Spleen (tissue), 11 donors: ENCODE results near the gene SMARCC2. TPM values are rescaled to one million over a fixed set of nuclear protein-coding genes. Genes with fewer than 3 reads are reported as not detected.
A peak's percentile ranks its signal among the peaks of the same experiment; 100 is the strongest.

Source experiments
- DNase-seq: peaks from one replicate; pipeline ENCODE4 v3.0.0-alpha.2; 2020
- H3K27ac ChIP-seq, 8 donors: fragments of 200-600 bp; sonication (generic) in 7 of 8; 1 replicate in 4 of 8; 2 replicates in 4 of 8; pipeline versions ENCODE4 v1.5.0 to v1.8.0; 2016 to 2021; ENCODE audit warnings: inconsistent platforms in 4 of 8, mild to moderate bottlenecking in 4 of 8, moderate library complexity in 1 of 8
- H3K27me3 ChIP-seq, 7 donors: fragments of 200-600 bp; sonication (generic) in 6 of 7; replicated peaks in 1 of 7; 1 replicate in 4 of 7; 2 replicates in 3 of 7; pipeline versions ENCODE4 v1.5.0 to v1.8.0; 2016 to 2021; ENCODE audit warnings: inconsistent platforms in 3 of 7, mild to moderate bottlenecking in 1 of 7
- H3K36me3 ChIP-seq, 6 donors: fragments of 200-600 bp; sonication (generic) in 5 of 6; 1 replicate in 4 of 6; 2 replicates in 2 of 6; pipeline versions ENCODE4 v1.5.0 to v1.8.0; 2016 to 2021; ENCODE audit warnings: inconsistent platforms in 2 of 6
- H3K4me1 ChIP-seq, 6 donors: fragments of 200-600 bp; sonication (generic) in 5 of 6; 1 replicate in 3 of 6; 2 replicates in 3 of 6; pipeline versions ENCODE4 v1.5.0 to v1.8.0; 2016 to 2021; ENCODE audit warnings: inconsistent platforms in 3 of 6
- H3K4me3 ChIP-seq, 8 donors: fragments of 200-600 bp; sonication (generic) in 7 of 8; 1 replicate in 4 of 8; 2 replicates in 4 of 8; pipeline versions ENCODE4 v1.5.0 to v1.8.0; 2016 to 2021; ENCODE audit warnings: inconsistent platforms in 4 of 8, mild to moderate bottlenecking in 4 of 8, moderate library complexity in 2 of 8
- H3K9me3 ChIP-seq, 8 donors: fragments of 200-600 bp; sonication (generic) in 7 of 8; 1 replicate in 4 of 8; 2 replicates in 4 of 8; pipeline versions ENCODE4 v1.5.0 to v1.8.0; 2016 to 2021; ENCODE audit warnings: inconsistent platforms in 4 of 8
- CTCF ChIP-seq, 11 experiments: fragments of 200-600 bp in 7 of 11; fragments of 450-650 bp in 4 of 11; sonication (generic) in 4 of 11; IDR thresholded peaks in 8 of 11; conservative IDR thresholded peaks in 3 of 11; 1 replicate in 7 of 11; 2 replicates in 4 of 11; pipeline versions ENCODE4 v1.4.0 to v1.8.0; 2016 to 2021; ENCODE audit warnings: antibody characterized with exemption in 11 of 11, inconsistent platforms in 4 of 11, mild to moderate bottlenecking in 1 of 11
- POLR2A ChIP-seq, 3 donors: fragments of 450-650 bp; IDR thresholded peaks; one replicate each; pipeline ENCODE4 v1.5.1; 2017; ENCODE audit warnings: antibody characterized with exemption in 3 of 3, mild to moderate bottlenecking in 1 of 3
- POLR2AphosphoS5 ChIP-seq, 3 donors: sonication (generic); formaldehyde crosslinking; IDR thresholded peaks; one replicate each; pipeline ENCODE4 v1.5.1; 2017; ENCODE audit warnings: antibody characterized with exemption in 3 of 3
- WGBS, 5 donors: extraction: QIAGEN DNeasy Blood & Tissue Kit in 3 of 5; methylation state at CpG; one replicate each; pipeline versions ENCODE4 v1.1.5 to v1.1.7; 2013 to 2018; 5-methylcytosine and 5-hydroxymethylcytosine counted together
- intact Hi-C: fragments of 100-400 bp; cut with DNase I; formaldehyde crosslinking; loops from one replicate; pipeline ENCODE4 v1.15.0; 2023; ENCODE audit warnings: low total_unique reads
- polyA plus RNA-seq, 3 donors: library from polyadenylated mRNA; stranded (reverse); fragments of 200-250 nt; gene quantifications; one replicate each; pipeline ENCODE4 v1.2.1, GENCODE V29; 2013
- total RNA-seq, 7 donors: library from RNA; depleted of rRNA in 3 of 7; stranded (reverse); fragments of >200 nt in 3 of 7; fragmentation: NEBNext Ultra II Directional in 4 of 7; extraction: Animal tissue kit (Norgen Biotek cat#: 25700) in 4 of 7; gene quantifications; one replicate each; pipeline versions ENCODE4 v1.1.0 to v1.2.1, GENCODE V29; 2016 to 2021
- donor health status: healthy with polysubstance abuse.
- donor health status: DM: no; HTN: no; CAD: no; lungs with moderate emphysema.
- donor health status: DM: no; HTN: no; CAD: no.
- donor health status: Bipolar disorder and iron deficiency.
- donor health status: healthy.
- donor health status: DM: no; HTN: no; CAD: no.
- donor health status: DM: yes; HTN: yes; CAD: no.

SMARCC2 gene
- total and polyA plus RNA-seq, 10 donors, result 8.5 to 121 (median 97.7) TPM

- Histone ChIP-seq H3K36me3 (peaks cover 0 to 11% (median 9%) of the 10 kb centered on the region in 6 donors), H3K27ac (no peak overlapping the region), H3K4me3 (no peak overlapping the region), H3K27me3 (no peaks in the 10 kb centered on the region), H3K9me3 (no peaks in the 10 kb centered on the region), H3K4me1 (peaks cover 23 to 72% (median 58%) of the 10 kb centered on the region in 6 donors)
- 93 to 97% (median 95%) methylated on average over 11 of the region's 11 CpGs for WGBS, 5 donors
- intact Hi-C loops, result no loop called here
- DNase-seq, result no peak
- TF ChIP-seq POLR2A (IDR thresholded peaks at IDR 0.05) (no peak), CTCF (IDR thresholded peaks at IDR 0.05 in 8 of 11, conservative IDR thresholded peaks at IDR 0.05 in 3 of 11) (no peak), POLR2AphosphoS5 (IDR thresholded peaks at IDR 0.05) (no peak)
These were observed 33.9 kb downstream of the SMARCC2 start for GRCh38 chr12:56155256-56155845.

- DNase-seq, result no peak
- no peaks in the 10 kb centered on the region for H3K9me3 ChIP-seq
- no peak for TF ChIP-seq CTCF (IDR thresholded peaks at IDR 0.05 in 8 of 11, conservative IDR thresholded peaks at IDR 0.05 in 3 of 11)
- TF ChIP-seq POLR2A (IDR thresholded peaks at IDR 0.05), result no peak
- no peak for TF ChIP-seq POLR2AphosphoS5 (IDR thresholded peaks at IDR 0.05)
- no peaks in the 10 kb centered on the region for H3K27me3 ChIP-seq
- no peak overlapping the region for H3K27ac ChIP-seq
- H3K4me3 ChIP-seq, result no peak overlapping the region
- intact Hi-C loops, result no loop called here
- WGBS, 5 donors, result 90 to 94% (median 93%) methylated on average over 5 of the region's 5 CpGs
- peaks cover 17 to 70% (median 53%) of the 10 kb centered on the region in 6 donors for H3K4me1 ChIP-seq
- peaks cover 0 to 7% (median 4%) of the 10 kb centered on the region in 6 donors for H3K36me3 ChIP-seq
These were observed 34.5 kb downstream of the SMARCC2 start for GRCh38 chr12:56154818-56155217.

GRCh38 chr12:56154246-56154771 lies 35.0 kb downstream of the SMARCC2 start:
- DNase-seq, result no peak
- Histone ChIP-seq H3K27me3 (no peaks in the 10 kb centered on the region), H3K4me3 (no peak overlapping the region), H3K27ac (no peak overlapping the region), H3K36me3 (peaks cover 0 to 7% (median 0%) of the 10 kb centered on the region in 6 donors), H3K9me3 (no peaks in the 10 kb centered on the region), H3K4me1 (peaks cover 12 to 65% (median 48%) of the 10 kb centered on the region in 6 donors)
- WGBS, 5 donors, result 94 to 100% (median 95%) methylated on average over 1 of the region's 1 CpG
- no peak for TF ChIP-seq POLR2AphosphoS5 (IDR thresholded peaks at IDR 0.05)
- TF ChIP-seq CTCF (IDR thresholded peaks at IDR 0.05 in 8 of 11, conservative IDR thresholded peaks at IDR 0.05 in 3 of 11), result no peak
- no peak for TF ChIP-seq POLR2A (IDR thresholded peaks at IDR 0.05)
- intact Hi-C loops, result no loop called here

- no peaks in the 10 kb centered on the region for H3K9me3 ChIP-seq
- H3K27ac ChIP-seq, result peak overlapping the region in 1 of 8 donors; percentile 98
- peaks cover 0 to 8% (median 0%) of the 10 kb centered on the region in 6 donors for H3K36me3 ChIP-seq
- no peak for DNase-seq
- TF ChIP-seq POLR2A (IDR thresholded peaks at IDR 0.05), result no peak
- TF ChIP-seq POLR2AphosphoS5 (IDR thresholded peaks at IDR 0.05), result no peak
- no peak for TF ChIP-seq CTCF (IDR thresholded peaks at IDR 0.05 in 8 of 11, conservative IDR thresholded peaks at IDR 0.05 in 3 of 11)
- no peak overlapping the region for H3K4me3 ChIP-seq
- peaks cover 12 to 59% (median 43%) of the 10 kb centered on the region in 6 donors for H3K4me1 ChIP-seq
- no peaks in the 10 kb centered on the region for H3K27me3 ChIP-seq
- WGBS, 5 donors, result 85 to 99% (median 92%) methylated on average over 5 of the region's 5 CpGs
- intact Hi-C loops, result no loop called here
These were observed 35.6 kb downstream of the SMARCC2 start for GRCh38 chr12:56153678-56154065.
